ENCODE data around the gene ANKRD33B.

ANKRD33B gene

DNA sequence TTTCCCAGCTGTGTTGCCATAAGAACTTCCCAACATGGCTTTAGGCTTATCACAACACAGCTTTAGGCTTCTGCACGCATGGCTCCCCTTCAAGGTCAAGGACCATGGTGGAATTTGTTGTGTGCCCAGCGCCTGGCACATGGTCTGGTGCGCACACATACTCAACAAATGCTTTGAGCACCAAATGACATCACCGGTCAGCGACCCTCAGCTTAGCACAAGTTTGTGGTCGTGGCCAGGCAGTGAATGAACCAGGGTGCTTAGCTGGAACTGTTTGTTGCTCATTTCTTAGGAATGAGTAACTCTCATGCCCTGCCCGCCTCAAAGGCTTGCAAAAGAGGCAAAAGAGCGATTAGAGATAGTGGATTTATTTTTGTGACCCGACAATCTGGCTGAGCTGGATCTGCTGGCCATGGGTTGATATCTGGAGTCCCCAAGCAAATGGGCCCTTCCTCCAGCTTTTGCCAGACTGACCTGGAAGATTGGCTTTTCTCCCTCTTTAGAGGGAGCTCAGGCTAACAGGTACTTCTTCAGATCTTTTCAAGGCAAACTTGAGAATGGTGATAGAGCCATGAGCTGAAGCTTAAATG, 138.3 kb downstream of the ANKRD33B start:
- TF ChIP-seq, protein P1, sequence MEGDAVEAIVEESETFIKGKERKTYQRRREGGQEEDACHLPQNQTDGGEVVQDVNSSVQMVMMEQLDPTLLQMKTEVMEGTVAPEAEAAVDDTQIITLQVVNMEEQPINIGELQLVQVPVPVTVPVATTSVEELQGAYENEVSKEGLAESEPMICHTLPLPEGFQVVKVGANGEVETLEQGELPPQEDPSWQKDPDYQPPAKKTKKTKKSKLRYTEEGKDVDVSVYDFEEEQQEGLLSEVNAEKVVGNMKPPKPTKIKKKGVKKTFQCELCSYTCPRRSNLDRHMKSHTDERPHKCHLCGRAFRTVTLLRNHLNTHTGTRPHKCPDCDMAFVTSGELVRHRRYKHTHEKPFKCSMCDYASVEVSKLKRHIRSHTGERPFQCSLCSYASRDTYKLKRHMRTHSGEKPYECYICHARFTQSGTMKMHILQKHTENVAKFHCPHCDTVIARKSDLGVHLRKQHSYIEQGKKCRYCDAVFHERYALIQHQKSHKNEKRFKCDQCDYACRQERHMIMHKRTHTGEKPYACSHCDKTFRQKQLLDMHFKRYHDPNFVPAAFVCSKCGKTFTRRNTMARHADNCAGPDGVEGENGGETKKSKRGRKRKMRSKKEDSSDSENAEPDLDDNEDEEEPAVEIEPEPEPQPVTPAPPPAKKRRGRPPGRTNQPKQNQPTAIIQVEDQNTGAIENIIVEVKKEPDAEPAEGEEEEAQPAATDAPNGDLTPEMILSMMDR (IDR thresholded peaks at IDR 0.05) = no peak

- TF ChIP-seq, protein P1 (IDR thresholded peaks at IDR 0.05) = no peak
Measured at GRCh38 chr5:10702911-10703491, 139.1 kb downstream of the ANKRD33B start.

GRCh38 chr5:10703676-10704075, 139.8 kb downstream of the ANKRD33B start:
- TF ChIP-seq, protein P1 (IDR thresholded peaks at IDR 0.05) = no peak

GRCh38 chr5:10704949-10705621, 141.2 kb downstream of the ANKRD33B start:
- TF ChIP-seq, protein P1 (IDR thresholded peaks at IDR 0.05) = no peak

DNA sequence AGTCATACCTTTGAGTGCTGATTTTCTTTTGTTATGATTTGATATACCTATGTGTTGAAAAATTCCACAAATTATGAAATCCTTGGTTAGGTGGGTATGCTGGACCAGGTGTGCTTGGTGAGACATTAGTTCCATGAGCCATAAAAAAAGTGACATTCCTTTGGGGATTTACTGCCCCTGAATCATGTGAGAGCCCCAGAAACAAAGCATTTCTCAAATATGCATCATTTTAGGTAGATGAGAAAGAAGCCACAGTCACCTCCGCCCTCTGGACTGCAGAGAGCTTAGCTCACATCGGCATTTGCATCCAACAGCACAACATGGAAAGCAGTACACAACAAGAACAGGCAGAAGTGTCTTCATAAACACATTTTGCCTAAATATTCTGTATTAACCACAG, 141.9 kb downstream of the ANKRD33B start:
- TF ChIP-seq, protein P1 (IDR thresholded peaks at IDR 0.05) = no peak

- TF ChIP-seq, protein P1 (IDR thresholded peaks at IDR 0.05) = no peak
Measured at GRCh38 chr5:10706326-10706725, 142.5 kb downstream of the ANKRD33B start.

Measured in LNCAP (cell line).